ENCODE data around the gene CCDC178. TPM values are rescaled to one million over a fixed set of nuclear protein-coding genes. Genes with fewer than 3 reads are reported as not detected.

The CCDC178 gene
- total RNA-seq, 1 donor from 2014 or later = 2.8 TPM

DNA sequence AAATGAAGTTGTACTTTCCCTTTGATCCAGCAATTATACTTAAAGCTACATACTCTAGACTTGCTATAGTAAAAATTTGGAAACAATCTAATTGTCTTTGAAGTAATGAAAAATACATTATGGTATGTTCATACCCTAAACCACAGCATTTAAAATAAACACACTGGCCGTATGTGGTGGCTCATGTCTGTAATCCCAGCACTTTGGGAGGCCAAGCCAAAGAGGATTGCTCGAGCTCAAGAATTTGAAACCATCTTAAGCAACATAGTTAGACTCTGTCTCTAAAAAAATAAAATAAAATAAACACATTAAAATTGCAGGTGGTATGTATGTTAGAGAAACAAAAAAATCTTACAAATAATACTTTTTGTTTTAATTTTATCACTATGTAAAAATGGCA is 459.6 kb downstream of the CCDC178 start:
- no peak overlapping the region for H3K27ac Mint-ChIP-seq
- peaks cover 5% of the 10 kb centered on the region for H3K4me1 Mint-ChIP-seq (ENCODE audit: unreplicated experiment)
- TF ChIP-seq, protein P1, sequence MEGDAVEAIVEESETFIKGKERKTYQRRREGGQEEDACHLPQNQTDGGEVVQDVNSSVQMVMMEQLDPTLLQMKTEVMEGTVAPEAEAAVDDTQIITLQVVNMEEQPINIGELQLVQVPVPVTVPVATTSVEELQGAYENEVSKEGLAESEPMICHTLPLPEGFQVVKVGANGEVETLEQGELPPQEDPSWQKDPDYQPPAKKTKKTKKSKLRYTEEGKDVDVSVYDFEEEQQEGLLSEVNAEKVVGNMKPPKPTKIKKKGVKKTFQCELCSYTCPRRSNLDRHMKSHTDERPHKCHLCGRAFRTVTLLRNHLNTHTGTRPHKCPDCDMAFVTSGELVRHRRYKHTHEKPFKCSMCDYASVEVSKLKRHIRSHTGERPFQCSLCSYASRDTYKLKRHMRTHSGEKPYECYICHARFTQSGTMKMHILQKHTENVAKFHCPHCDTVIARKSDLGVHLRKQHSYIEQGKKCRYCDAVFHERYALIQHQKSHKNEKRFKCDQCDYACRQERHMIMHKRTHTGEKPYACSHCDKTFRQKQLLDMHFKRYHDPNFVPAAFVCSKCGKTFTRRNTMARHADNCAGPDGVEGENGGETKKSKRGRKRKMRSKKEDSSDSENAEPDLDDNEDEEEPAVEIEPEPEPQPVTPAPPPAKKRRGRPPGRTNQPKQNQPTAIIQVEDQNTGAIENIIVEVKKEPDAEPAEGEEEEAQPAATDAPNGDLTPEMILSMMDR (conservative IDR thresholded peaks at IDR 0.05) = no peak
- no peaks in the 10 kb centered on the region for H3K27me3 Mint-ChIP-seq
- no peak for DNase-seq (ENCODE audit: extremely low spot score, unreplicated experiment)
- no peaks in the 10 kb centered on the region for H3K36me3 Mint-ChIP-seq
- H3K4me3 Mint-ChIP-seq = no peak overlapping the region
- peaks cover 4% of the 10 kb centered on the region for H3K9me3 Mint-ChIP-seq

DNA sequence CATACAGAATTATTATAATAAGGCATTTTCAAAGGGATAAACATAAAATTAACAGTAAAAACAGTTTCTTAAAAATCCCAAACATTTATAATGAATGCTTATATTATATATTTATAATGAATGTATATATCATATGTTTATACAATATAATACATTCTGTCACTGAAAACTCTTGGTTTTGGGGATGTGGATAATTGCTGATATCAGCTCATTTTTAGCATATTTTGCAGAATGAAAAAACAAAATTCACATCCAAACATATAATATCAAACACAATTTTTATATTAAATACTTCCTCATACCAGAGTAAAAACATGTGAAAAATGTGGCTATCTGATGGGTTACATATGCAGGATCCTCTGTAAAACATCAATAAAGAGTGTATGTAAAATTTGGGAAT is 465.0 kb downstream of the CCDC178 start:
- TF ChIP-seq, protein P1 (conservative IDR thresholded peaks at IDR 0.05) = no peak
- H3K4me1 Mint-ChIP-seq (ENCODE audit: unreplicated experiment) = peaks cover 16% of the 10 kb centered on the region
- H3K27ac Mint-ChIP-seq = no peak overlapping the region
- no peak overlapping the region for H3K4me3 Mint-ChIP-seq
- H3K9me3 Mint-ChIP-seq = peaks cover 4% of the 10 kb centered on the region
- DNase-seq (ENCODE audit: extremely low spot score, unreplicated experiment) = no peak
- no peaks in the 10 kb centered on the region for H3K27me3 Mint-ChIP-seq
- no peaks in the 10 kb centered on the region for H3K36me3 Mint-ChIP-seq

DNA sequence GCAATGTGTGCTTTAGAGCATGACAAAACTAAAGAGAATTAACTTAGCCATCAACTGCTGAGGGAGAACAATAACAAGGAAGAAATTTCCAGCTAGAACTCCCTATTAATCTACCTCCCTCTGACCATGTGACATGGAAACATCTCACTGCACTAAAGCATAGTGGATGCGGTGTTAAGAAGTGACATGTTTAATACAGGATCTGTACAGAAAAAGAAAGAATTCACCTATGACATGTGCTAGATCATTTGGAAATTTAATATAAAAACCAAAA is 465.4 kb downstream of the CCDC178 start:
- H3K27ac Mint-ChIP-seq = no peak overlapping the region
- TF ChIP-seq, protein P1 (conservative IDR thresholded peaks at IDR 0.05) = no peak
- no peaks in the 10 kb centered on the region for H3K36me3 Mint-ChIP-seq
- peaks cover 16% of the 10 kb centered on the region for H3K4me1 Mint-ChIP-seq (ENCODE audit: unreplicated experiment)
- H3K9me3 Mint-ChIP-seq = peaks cover 4% of the 10 kb centered on the region
- no peak overlapping the region for H3K4me3 Mint-ChIP-seq
- no peaks in the 10 kb centered on the region for H3K27me3 Mint-ChIP-seq
- DNase-seq (ENCODE audit: extremely low spot score, unreplicated experiment) = no peak

DNA sequence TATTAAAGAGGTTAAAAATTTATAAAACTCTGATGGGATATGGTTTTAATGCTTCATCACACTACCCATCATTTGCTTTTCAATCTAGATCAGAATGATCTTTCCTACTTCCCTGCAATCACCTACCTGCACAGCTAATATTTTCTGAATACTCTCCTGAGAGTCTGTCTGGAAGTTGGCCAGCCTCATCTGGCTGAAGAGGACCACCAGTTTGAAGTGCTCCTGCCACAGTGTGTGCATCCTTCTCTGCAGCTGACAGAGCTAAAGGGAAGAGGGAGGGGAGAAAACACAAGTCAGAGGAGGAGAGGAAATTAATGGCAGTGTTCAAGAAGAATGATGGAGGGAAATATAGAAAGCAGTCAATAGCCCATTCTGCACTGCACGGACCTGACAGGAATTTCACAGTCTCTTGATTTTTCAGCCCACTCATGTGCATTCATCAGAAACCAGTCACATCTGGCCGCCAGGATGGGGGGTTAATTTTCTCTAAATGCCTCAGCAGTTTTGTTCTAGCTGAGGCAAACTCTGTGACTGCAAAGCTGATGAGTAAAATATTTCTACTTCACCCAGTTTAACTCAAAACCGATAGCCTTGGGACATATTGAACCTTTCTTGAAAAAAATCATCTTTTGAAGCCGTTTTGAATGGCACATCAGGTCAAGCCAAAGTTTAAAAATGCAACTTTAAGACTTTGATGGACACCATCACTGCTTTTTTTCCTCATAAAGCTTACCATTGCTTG is 465.9 kb downstream of the CCDC178 start:
- Mint-ChIP-seq H3K27me3 (no peaks in the 10 kb centered on the region), H3K4me3 (peak overlapping the region; percentile 8), H3K9me3 (peaks cover 2% of the 10 kb centered on the region), H3K4me1 (ENCODE audit: unreplicated experiment) (peaks cover 16% of the 10 kb centered on the region), H3K27ac (no peak overlapping the region), H3K36me3 (no peaks in the 10 kb centered on the region)
- no peak for DNase-seq (ENCODE audit: extremely low spot score, unreplicated experiment)
- TF ChIP-seq, protein P1 (conservative IDR thresholded peaks at IDR 0.05) = no peak

DNA sequence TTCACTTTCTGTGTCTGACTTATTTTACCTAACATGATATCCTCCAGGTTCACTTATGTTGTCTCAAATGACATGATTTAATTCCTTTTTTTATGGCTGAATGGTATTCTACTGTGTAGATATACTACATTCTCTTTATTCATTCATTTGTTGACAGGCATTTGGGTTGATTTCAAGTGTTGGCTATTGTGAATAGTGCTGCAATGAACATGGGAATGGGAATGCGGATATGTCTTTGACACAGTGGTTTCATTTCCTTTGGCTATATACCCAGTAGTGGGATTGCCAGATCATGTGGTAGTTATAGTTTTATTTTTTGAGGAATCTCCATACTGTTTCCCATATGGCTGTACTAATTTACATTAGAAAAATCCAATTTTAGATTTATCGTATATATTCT is 472.3 kb downstream of the CCDC178 start:
- Mint-ChIP-seq H3K27ac (no peak overlapping the region), H3K9me3 (no peaks in the 10 kb centered on the region), H3K36me3 (no peaks in the 10 kb centered on the region), H3K27me3 (no peaks in the 10 kb centered on the region), H3K4me3 (no peak overlapping the region), H3K4me1 (ENCODE audit: unreplicated experiment) (no peaks in the 10 kb centered on the region)
- TF ChIP-seq, protein P1 (conservative IDR thresholded peaks at IDR 0.05) = no peak
- DNase-seq (ENCODE audit: extremely low spot score, unreplicated experiment) = no peak

DNA sequence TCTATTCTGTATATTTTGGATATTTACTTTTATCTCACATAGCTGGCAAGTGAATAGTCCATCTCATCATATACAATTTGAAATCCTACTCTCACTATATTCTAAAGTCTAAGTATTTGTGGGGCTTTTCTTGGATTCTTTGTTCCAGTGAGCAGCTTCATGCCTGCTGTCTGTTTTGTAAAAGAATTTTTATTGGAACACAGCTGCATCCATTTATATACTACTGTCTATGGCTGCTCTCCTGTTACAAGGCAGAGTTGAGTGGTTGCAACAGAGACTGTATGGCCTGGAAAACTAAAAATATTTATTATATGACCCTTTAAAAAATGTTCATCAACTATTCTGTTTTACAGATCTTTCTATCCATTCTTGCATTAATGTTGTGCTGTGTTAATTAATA is 474.4 kb downstream of the CCDC178 start:
- no peaks in the 10 kb centered on the region for H3K36me3 Mint-ChIP-seq
- H3K4me3 Mint-ChIP-seq = no peak overlapping the region
- H3K27ac Mint-ChIP-seq = no peak overlapping the region
- no peaks in the 10 kb centered on the region for H3K9me3 Mint-ChIP-seq
- no peak for DNase-seq (ENCODE audit: extremely low spot score, unreplicated experiment)
- TF ChIP-seq, protein P1 (conservative IDR thresholded peaks at IDR 0.05) = no peak
- H3K4me1 Mint-ChIP-seq (ENCODE audit: unreplicated experiment) = no peaks in the 10 kb centered on the region
- H3K27me3 Mint-ChIP-seq = no peaks in the 10 kb centered on the region
